ENCODE measurements around the gene DAPK3.
A peak's percentile ranks its signal among the peaks of the same experiment; 100 is the strongest.

DNA sequence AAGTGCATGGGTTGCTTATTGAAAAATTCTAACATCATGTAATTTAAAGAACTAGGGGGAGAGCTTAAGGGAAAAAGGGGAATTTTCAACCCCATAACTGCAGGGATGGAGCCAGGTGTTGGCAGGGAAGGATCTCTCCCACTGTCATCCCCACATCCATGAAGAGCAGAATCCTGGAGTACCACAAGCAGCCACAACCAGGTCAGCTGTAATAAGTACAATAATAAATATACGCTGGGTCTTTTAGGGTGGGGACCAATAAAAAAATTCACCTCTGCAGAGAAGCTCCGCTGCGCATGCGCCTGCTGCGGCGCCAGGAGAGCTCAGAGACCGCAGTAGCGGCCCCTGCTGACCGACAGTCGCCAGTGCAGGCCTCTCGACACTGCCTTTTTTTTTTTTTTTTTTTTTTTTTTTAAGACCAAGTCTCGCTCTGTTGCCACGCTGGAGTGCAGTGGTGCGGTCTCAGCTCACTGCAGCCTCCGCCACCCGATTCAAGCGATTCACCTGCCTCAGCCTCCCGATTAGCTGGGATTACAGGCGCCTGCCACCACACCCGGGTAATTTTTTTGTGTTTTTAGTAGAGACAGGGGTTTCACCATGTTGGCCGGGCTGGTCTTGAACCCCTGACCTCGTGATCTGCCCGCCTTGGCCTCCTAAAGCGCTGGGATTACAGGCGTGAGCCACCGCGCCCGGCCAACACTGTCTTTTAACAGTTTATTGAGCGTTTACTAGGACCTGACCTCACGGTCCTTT lies 16.9 kb upstream of the DAPK3 start:
- TF ChIP-seq, protein P1, sequence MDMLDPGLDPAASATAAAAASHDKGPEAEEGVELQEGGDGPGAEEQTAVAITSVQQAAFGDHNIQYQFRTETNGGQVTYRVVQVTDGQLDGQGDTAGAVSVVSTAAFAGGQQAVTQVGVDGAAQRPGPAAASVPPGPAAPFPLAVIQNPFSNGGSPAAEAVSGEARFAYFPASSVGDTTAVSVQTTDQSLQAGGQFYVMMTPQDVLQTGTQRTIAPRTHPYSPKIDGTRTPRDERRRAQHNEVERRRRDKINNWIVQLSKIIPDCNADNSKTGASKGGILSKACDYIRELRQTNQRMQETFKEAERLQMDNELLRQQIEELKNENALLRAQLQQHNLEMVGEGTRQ (IDR thresholded peaks at IDR 0.05): no peak
- TF ChIP-seq, protein P2, sequence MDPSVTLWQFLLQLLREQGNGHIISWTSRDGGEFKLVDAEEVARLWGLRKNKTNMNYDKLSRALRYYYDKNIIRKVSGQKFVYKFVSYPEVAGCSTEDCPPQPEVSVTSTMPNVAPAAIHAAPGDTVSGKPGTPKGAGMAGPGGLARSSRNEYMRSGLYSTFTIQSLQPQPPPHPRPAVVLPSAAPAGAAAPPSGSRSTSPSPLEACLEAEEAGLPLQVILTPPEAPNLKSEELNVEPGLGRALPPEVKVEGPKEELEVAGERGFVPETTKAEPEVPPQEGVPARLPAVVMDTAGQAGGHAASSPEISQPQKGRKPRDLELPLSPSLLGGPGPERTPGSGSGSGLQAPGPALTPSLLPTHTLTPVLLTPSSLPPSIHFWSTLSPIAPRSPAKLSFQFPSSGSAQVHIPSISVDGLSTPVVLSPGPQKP (IDR thresholded peaks at IDR 0.05; ENCODE audit: low read depth, low read length): no peak
- TF ChIP-seq RAD21 (conservative IDR thresholded peaks at IDR 0.05 in 1 of 2, IDR thresholded peaks at IDR 0.05 in 1 of 2) (peak in 1 of 2 experiments; percentile 18; a peak in 1 of 5 replicates), POLR2A (IDR thresholded peaks at IDR 0.05; ENCODE audit: low read length) (no peak)
- TF ChIP-seq, protein P3, sequence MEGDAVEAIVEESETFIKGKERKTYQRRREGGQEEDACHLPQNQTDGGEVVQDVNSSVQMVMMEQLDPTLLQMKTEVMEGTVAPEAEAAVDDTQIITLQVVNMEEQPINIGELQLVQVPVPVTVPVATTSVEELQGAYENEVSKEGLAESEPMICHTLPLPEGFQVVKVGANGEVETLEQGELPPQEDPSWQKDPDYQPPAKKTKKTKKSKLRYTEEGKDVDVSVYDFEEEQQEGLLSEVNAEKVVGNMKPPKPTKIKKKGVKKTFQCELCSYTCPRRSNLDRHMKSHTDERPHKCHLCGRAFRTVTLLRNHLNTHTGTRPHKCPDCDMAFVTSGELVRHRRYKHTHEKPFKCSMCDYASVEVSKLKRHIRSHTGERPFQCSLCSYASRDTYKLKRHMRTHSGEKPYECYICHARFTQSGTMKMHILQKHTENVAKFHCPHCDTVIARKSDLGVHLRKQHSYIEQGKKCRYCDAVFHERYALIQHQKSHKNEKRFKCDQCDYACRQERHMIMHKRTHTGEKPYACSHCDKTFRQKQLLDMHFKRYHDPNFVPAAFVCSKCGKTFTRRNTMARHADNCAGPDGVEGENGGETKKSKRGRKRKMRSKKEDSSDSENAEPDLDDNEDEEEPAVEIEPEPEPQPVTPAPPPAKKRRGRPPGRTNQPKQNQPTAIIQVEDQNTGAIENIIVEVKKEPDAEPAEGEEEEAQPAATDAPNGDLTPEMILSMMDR (IDR thresholded peaks at IDR 0.05): peak; percentile 66
